ENCODE results near the gene IL11. TPM values are rescaled to one million over a fixed set of nuclear protein-coding genes. Genes with fewer than 3 reads are reported as not detected.

Gene IL11
- total RNA-seq, 1 experiment from 2014 or later = 3.9 TPM

DNA sequence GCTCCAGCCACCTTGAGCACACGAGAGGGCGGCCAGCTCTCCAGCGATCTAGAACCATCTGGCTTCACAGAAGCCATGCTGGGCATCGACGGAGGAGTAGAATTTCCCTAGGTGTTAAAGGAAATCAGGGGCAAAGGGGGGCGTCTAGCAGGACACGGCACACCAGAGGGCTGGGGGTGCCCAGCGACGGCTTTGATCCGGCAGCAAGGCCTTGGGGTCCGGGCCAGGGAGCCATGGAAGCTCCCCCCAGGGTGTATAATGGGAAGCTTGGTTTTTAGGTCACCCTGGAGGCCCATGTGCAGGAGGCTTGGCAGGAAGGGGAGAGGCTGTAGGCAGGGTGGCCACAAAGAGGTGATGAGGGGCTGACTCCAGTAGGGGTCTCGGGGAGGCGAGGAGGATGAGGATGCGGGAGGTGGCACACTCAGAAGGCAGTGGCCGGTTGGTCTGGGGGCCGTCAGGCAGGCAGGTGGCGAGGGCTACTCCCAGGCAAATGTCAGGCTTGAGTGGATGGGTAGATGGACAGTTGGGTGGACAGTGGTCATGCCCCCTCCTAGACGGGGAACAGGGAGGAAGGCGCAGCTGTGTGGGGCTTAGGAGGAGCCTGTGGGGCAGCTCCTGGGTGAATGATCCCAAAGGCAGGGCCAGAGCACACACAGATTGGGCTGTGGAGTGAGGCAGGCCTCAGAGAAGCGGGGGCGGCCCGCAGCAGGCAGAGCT, 25.0 kb downstream of the IL11 start:
- no peak overlapping the region; the same call in 1 of the 2 replicates for H3K4ac ChIP-seq (ENCODE audit: low read depth, low read length)
- H4K91ac ChIP-seq (ENCODE audit: insufficient read length, low read depth, low read length) = no peak overlapping the region
- H3K23ac ChIP-seq (ENCODE audit: insufficient read length, low read depth, low read length) = no peak overlapping the region
- H3K27me3 Mint-ChIP-seq (ENCODE audit: low read depth) = no peaks in the 10 kb centered on the region
- H3K9ac ChIP-seq (ENCODE audit: extremely low read depth, insufficient read length, low read length) = no peak overlapping the region
- H4K5ac ChIP-seq (ENCODE audit: insufficient read length, low read depth, low read length) = no peak overlapping the region
- H3K4me3 Mint-ChIP-seq = peak overlapping the region in 1 of 2 experiments; percentile 48; a peak in 1 of 5 replicates
- no peak overlapping the region for H3K56ac ChIP-seq (ENCODE audit: insufficient read length, low read depth, low read length)
- no peak overlapping the region; the same call in 1 of the 2 replicates for H3K14ac ChIP-seq (ENCODE audit: insufficient read depth, low read length)
- no peak overlapping the region for H2AK5ac ChIP-seq (ENCODE audit: insufficient read length, low read length)
- H3K27ac ChIP-seq (ENCODE audit: insufficient read length, low read depth, low read length) = no peak overlapping the region
- DNase-seq = no peak
- peak overlapping the region in 2 of 3 experiments; percentile 64 to 89; a peak in 5 of 7 replicates for H3K27ac Mint-ChIP-seq
- H2BK120ac ChIP-seq (ENCODE audit: low read depth, low read length, poor library complexity, severe bottlenecking) = no peak overlapping the region
- no peaks in the 10 kb centered on the region for H3K27me3 ChIP-seq (ENCODE audit: insufficient read depth, low read length)
- TF ChIP-seq, protein P1, sequence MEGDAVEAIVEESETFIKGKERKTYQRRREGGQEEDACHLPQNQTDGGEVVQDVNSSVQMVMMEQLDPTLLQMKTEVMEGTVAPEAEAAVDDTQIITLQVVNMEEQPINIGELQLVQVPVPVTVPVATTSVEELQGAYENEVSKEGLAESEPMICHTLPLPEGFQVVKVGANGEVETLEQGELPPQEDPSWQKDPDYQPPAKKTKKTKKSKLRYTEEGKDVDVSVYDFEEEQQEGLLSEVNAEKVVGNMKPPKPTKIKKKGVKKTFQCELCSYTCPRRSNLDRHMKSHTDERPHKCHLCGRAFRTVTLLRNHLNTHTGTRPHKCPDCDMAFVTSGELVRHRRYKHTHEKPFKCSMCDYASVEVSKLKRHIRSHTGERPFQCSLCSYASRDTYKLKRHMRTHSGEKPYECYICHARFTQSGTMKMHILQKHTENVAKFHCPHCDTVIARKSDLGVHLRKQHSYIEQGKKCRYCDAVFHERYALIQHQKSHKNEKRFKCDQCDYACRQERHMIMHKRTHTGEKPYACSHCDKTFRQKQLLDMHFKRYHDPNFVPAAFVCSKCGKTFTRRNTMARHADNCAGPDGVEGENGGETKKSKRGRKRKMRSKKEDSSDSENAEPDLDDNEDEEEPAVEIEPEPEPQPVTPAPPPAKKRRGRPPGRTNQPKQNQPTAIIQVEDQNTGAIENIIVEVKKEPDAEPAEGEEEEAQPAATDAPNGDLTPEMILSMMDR (conservative IDR thresholded peaks at IDR 0.05) = no peak
- peaks cover 37 to 62% of the 10 kb centered on the region in 2 experiments for H3K4me1 Mint-ChIP-seq
- peaks cover 27 to 52% (median 50%) of the 10 kb centered on the region in 3 experiments; a peak in 6 of 7 replicates for H3K36me3 Mint-ChIP-seq (ENCODE audit: insufficient read depth in 1 of 3, low read depth in 3 of 3)
- H3K9me3 Mint-ChIP-seq = no peaks in the 10 kb centered on the region
- H2BK5ac ChIP-seq (ENCODE audit: insufficient read length, low read length) = no peak overlapping the region
- H3K4me1 ChIP-seq (ENCODE audit: insufficient read depth, low read length) = peaks cover 2% of the 10 kb centered on the region; the same call in 1 of the 2 replicates
- no peak overlapping the region for H3K4me2 ChIP-seq (ENCODE audit: insufficient read depth, insufficient read length, low read length)
- no peaks in the 10 kb centered on the region for H3K79me1 ChIP-seq (ENCODE audit: insufficient read depth, low read depth, low read length, poor library complexity, severe bottlenecking)
- H3K79me2 ChIP-seq (ENCODE audit: insufficient read depth, low read length) = no peaks in the 10 kb centered on the region
- H2BK15ac ChIP-seq (ENCODE audit: low read depth, low read length) = no peak overlapping the region
- no peak overlapping the region for H2BK20ac ChIP-seq (ENCODE audit: low read depth, low read length, poor library complexity, severe bottlenecking)
- H3T11ph ChIP-seq (ENCODE audit: low read length) = no peak overlapping the region
- no peaks in the 10 kb centered on the region for H3K9me3 ChIP-seq (ENCODE audit: control insufficient read depth, low read depth, low read length)
- H2BK12ac ChIP-seq (ENCODE audit: insufficient read length, low read depth, low read length) = no peak overlapping the region
- H4K20me1 ChIP-seq (ENCODE audit: control insufficient read depth, insufficient read depth, insufficient read length) = no peaks in the 10 kb centered on the region
- no peak overlapping the region for H3K18ac ChIP-seq (ENCODE audit: insufficient read length, low read depth, low read length)
- no peak overlapping the region for H4K8ac ChIP-seq (replicated peaks; ENCODE audit: insufficient read length, low read depth, low read length)
- H3K23me2 ChIP-seq (ENCODE audit: insufficient read length, low read depth, low read length, poor library complexity, severe bottlenecking) = peaks cover 10% of the 10 kb centered on the region
- WGBS (ENCODE audit: extremely low coverage, insufficient read length, low lambda C conversion rate) = no CpG with 5 or more reads among the region's 22 CpGs
- no peak overlapping the region for H2AFZ ChIP-seq (ENCODE audit: low read length)

All from H9 (cell line).